ENCODE results near the gene SUFU. TPM values are rescaled to one million over a fixed set of nuclear protein-coding genes. Genes with fewer than 3 reads are reported as not detected.

SUFU gene
- total and polyA plus RNA-seq, 2 donors (not counting 1 experiment from before 2014, with no cell fraction given), result 4.8 to 13.3 TPM

DNA sequence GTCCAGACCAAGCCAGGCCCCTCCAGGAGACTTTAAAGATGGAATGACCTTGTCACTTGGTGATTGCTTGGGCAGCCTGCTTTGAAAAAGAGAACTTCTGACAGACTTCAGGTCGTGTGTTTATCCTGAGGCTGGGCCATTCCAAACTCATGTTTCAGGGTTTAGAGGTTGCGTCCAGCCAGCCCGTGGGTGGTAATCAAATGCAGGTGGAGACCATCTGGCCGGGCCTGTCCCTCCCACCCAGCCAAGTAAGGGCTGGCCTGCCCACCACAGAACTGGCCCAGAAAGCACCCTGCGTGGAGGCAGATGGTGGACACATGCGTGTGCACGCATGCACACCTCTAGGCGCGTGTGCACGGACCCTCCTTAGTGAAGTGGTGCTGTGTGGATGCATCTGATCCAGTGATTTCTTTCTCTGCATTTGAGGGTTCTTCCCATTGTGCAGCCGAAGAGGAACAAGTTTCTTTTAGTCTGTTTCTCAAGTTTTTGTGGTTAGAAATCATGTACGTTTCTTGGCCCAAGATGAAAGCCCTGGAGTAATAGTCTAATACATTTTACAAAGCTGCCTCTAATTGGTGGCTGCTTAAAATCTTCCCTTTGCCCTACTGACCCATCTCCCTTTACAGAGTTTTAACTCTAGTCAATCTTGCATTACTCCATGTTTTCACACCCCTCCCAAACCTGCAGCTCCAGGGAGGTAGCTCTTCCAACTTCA lies 43.0 kb downstream of the SUFU start:
- ATAC-seq (ENCODE audit: low read depth) (no peak), DNase-seq (no peak)
- no peak overlapping the region for H2AFZ ChIP-seq (ENCODE audit: insufficient read depth, low read depth, low read length, poor library complexity, severe bottlenecking)
- H3K36me3 ChIP-seq (replicated peaks in 1 of 2; ENCODE audit: control extremely low read depth in 1 of 2, control insufficient read depth in 1 of 2, extremely low read depth in 1 of 2, insufficient read depth in 2 of 2, low read length in 1 of 2), result peaks cover 0 to 8% of the 10 kb centered on the region in 2 experiments
- H3K4me3 ChIP-seq (ENCODE audit: control extremely low read depth in 1 of 5, extremely low read depth in 1 of 5, insufficient read depth in 1 of 5, low read depth in 2 of 5, low read length in 4 of 5), result no peak overlapping the region
- WGBS (ENCODE audit: insufficient coverage), result 82% methylated on average over 7 of the region's 12 CpGs
- H3K9me3 Mint-ChIP-seq (ENCODE audit: insufficient read depth), result no peaks in the 10 kb centered on the region
- H3K4me3 Mint-ChIP-seq, result no peak overlapping the region
- intact Hi-C loops (cut with micrococcal nuclease), result no loop called here
- peaks cover 7% of the 10 kb centered on the region for H3K4me1 Mint-ChIP-seq
- no peak overlapping the region for H3K27ac Mint-ChIP-seq
- TF ChIP-seq CTCF (IDR thresholded peaks at IDR 0.05) (no peak), EZH2 (IDR thresholded peaks at IDR 0.05; ENCODE audit: borderline replicate concordance, insufficient read depth, low read depth, low read length, poor library complexity, severe bottlenecking) (no peak)
- ChIA-PET CTCF (interaction anchor here (0.9 kb wide), 1 partner anchor 36 kb away, joined by 4 read pairs; no protein-coding TSS in a partner anchor), POLR2A (no interaction called here)
- no peaks in the 10 kb centered on the region for H3K27me3 ChIP-seq (replicated peaks in 1 of 4; ENCODE audit: control extremely low read depth in 1 of 4, control insufficient read depth in 3 of 4, insufficient read depth in 4 of 4, low read length in 3 of 4)
- peaks cover 6% of the 10 kb centered on the region for H4K20me1 ChIP-seq (ENCODE audit: control insufficient read depth, insufficient read depth, low read length, poor library complexity, severe bottlenecking)
- no peaks in the 10 kb centered on the region for H3K9me3 ChIP-seq (ENCODE audit: control extremely low read depth in 1 of 3, control insufficient read depth in 2 of 3, insufficient read depth in 1 of 3, low read length in 2 of 3)
- H3K27me3 Mint-ChIP-seq, result no peaks in the 10 kb centered on the region
- peaks cover 15% of the 10 kb centered on the region for H3K79me2 ChIP-seq (ENCODE audit: control insufficient read depth, insufficient read depth, low read length)
- H3K4me2 ChIP-seq (replicated peaks; ENCODE audit: low read depth, low read length, poor library complexity, severe bottlenecking), result no peak overlapping the region
- H3K27ac ChIP-seq (ENCODE audit: low read length in 2 of 2), result no peak overlapping the region
- H3K4me1 ChIP-seq (ENCODE audit: control insufficient read depth in 2 of 2, insufficient read depth in 2 of 2, low read length in 2 of 2), result no peaks in the 10 kb centered on the region
- no peak overlapping the region for H3K9ac ChIP-seq (ENCODE audit: low read length)

DNA sequence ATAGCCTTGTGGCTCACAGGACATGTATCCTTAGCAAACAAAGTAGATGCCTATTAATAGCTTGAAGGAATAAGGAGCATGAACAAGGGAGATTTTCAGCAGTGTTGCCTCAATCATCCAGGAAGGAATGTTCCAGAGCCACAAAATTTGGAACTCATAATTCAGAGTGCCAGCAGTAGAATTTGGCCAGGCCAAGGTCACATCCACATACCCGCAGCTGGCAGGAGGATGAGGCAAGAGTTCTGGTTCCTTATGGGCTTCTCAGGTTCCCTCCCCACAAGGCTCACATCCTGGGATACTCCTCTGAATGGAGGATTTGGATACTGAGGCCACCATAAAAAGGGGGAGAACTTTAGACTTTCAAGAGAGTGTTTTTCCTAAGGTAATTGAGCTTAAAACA lies 45.8 kb downstream of the SUFU start:
- CTCF ChIA-PET, result no interaction called here
- DNase-seq (no peak), ATAC-seq (ENCODE audit: low read depth) (no peak)
- H3K4me3 ChIP-seq (ENCODE audit: control extremely low read depth in 1 of 5, extremely low read depth in 1 of 5, insufficient read depth in 1 of 5, low read depth in 2 of 5, low read length in 4 of 5), result no peak overlapping the region
- no peak overlapping the region for H3K9ac ChIP-seq (ENCODE audit: low read length)
- no peaks in the 10 kb centered on the region for H3K9me3 ChIP-seq (ENCODE audit: control extremely low read depth in 1 of 3, control insufficient read depth in 2 of 3, insufficient read depth in 1 of 3, low read length in 2 of 3)
- H3K4me3 Mint-ChIP-seq, result no peak overlapping the region
- peaks cover 7% of the 10 kb centered on the region for H3K4me1 Mint-ChIP-seq
- intact Hi-C loops (cut with micrococcal nuclease), result no loop called here
- H2AFZ ChIP-seq (ENCODE audit: insufficient read depth, low read depth, low read length, poor library complexity, severe bottlenecking), result no peak overlapping the region
- no peaks in the 10 kb centered on the region for H3K9me3 Mint-ChIP-seq (ENCODE audit: insufficient read depth)
- H4K20me1 ChIP-seq (ENCODE audit: control insufficient read depth, insufficient read depth, low read length, poor library complexity, severe bottlenecking), result peaks cover 6% of the 10 kb centered on the region
- H3K27ac Mint-ChIP-seq, result no peak overlapping the region
- H3K27ac ChIP-seq (ENCODE audit: low read length in 2 of 2), result no peak overlapping the region
- peaks cover 0 to 11% of the 10 kb centered on the region in 2 experiments for H3K36me3 ChIP-seq (replicated peaks in 1 of 2; ENCODE audit: control extremely low read depth in 1 of 2, control insufficient read depth in 1 of 2, extremely low read depth in 1 of 2, insufficient read depth in 2 of 2, low read length in 1 of 2)
- H3K27me3 Mint-ChIP-seq, result no peaks in the 10 kb centered on the region
- peaks cover 17% of the 10 kb centered on the region for H3K79me2 ChIP-seq (ENCODE audit: control insufficient read depth, insufficient read depth, low read length)
- TF ChIP-seq CTCF (IDR thresholded peaks at IDR 0.05) (no peak), EZH2 (IDR thresholded peaks at IDR 0.05; ENCODE audit: borderline replicate concordance, insufficient read depth, low read depth, low read length, poor library complexity, severe bottlenecking) (no peak)
- no peaks in the 10 kb centered on the region for H3K4me1 ChIP-seq (ENCODE audit: control insufficient read depth in 2 of 2, insufficient read depth in 2 of 2, low read length in 2 of 2)
- no peaks in the 10 kb centered on the region for H3K27me3 ChIP-seq (replicated peaks in 1 of 4; ENCODE audit: control extremely low read depth in 1 of 4, control insufficient read depth in 3 of 4, insufficient read depth in 4 of 4, low read length in 3 of 4)
- H3K4me2 ChIP-seq (replicated peaks; ENCODE audit: low read depth, low read length, poor library complexity, severe bottlenecking), result no peak overlapping the region
- POLR2A ChIA-PET, result no interaction called here
- WGBS (ENCODE audit: insufficient coverage), result no CpG with 5 or more reads among the region's 1 CpG

All from B cell (primary cell).